ENCODE data around the gene ATP8B2.
"Not testable (repeated sequence)": the region's sequence is repeated elsewhere in the genome, so short reads cannot be mapped to it uniquely, and the experiment has no call there.

ATP8B2 gene

GRCh38 chr1:154324241-154324640, 1.1 kb upstream of the ATP8B2 start:
- no peak for DNase-seq

DNA sequence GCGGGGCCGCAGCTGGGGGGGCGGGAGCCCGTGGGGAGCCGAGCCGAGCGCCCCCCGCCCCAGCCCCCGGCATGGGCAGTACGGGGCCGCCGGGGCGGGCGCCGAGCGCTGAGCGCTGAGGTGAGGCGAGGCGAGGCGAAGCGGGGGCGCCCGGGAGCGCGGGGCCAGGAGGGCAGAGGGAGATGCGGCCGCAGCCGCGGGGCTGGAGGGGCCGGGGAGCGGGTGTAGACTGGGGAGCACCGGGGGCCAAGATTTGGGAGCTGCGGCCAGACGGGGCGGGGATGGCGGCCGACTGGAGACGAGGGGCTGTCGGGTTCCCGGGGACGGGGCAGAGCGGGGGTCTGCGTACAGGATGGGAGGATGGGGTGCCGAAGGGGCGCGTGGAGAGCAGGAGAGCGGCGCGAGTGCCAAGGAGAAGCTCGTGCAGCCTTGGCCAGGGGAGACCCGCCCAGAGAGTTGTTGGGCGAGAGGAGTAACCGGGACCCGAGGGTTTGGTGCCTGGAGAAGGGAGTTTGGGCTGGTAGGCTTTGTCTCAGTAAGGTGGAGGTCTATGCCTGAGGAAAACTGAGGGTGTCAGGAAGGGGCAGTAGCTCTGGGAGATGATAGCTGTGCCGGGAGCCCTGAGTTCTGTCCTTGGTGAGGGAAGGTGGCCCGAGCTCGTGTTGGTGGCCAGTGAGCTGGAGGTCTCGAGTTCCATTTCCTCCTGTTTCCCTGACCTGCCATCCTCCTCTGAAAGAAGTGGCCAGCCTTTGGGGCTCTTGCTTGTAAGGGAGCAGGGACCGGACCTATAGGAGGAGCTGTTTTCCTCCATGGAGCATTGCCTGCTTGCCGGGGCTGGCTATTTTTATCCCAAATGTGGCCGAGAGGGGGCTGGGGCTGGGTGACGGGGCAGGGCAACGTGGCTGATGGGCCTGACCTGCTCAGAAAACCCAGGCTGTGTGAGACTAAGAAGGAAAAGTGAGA, 539 bp downstream of the ATP8B2 start:
- DNase-seq, result no peak

- no peak for DNase-seq
These were observed 1.5 kb downstream of the ATP8B2 start for GRCh38 chr1:154326546-154327465.

DNA sequence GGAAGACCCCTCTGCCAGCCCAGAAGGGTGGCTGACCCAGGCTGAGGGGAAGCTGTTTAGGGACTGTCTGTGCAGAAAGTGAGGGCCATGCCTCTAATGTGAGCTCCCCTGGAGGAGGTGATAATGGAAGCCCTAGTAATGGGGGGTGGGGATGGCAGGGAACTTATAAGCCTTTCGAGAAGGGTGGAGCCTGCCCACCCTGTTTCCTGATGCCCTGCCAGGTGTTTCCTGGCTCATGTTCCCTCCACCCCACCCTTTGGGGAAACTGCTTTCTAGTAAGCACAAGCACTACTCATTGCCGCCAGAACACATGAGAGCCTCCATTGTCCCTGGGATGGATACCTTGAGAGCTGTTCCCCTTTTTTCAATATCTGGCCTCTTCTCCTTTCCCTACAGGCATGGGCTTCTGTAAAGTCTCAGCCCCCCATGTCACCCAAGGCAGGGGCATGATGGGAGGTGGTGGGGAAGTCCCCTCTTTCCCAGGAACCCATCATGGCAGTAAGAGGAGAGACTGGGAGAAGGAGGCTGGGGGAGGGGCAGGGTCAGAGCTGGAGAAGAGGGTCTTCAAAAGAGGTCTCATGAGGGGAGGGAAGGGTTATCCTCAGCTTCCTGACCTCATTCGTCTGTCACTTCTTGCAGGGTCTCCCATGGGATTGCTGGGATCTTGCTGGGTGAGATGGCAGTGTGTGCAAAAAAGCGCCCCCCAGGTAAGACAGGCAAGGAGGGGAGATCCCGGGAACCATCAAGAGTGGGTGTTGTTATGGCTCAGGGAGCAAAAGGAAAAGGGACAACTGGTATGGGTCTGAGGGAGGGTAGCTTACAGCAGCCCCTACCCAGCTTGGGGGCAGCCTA, 2.4 kb downstream of the ATP8B2 start:
- no peak for DNase-seq

DNA sequence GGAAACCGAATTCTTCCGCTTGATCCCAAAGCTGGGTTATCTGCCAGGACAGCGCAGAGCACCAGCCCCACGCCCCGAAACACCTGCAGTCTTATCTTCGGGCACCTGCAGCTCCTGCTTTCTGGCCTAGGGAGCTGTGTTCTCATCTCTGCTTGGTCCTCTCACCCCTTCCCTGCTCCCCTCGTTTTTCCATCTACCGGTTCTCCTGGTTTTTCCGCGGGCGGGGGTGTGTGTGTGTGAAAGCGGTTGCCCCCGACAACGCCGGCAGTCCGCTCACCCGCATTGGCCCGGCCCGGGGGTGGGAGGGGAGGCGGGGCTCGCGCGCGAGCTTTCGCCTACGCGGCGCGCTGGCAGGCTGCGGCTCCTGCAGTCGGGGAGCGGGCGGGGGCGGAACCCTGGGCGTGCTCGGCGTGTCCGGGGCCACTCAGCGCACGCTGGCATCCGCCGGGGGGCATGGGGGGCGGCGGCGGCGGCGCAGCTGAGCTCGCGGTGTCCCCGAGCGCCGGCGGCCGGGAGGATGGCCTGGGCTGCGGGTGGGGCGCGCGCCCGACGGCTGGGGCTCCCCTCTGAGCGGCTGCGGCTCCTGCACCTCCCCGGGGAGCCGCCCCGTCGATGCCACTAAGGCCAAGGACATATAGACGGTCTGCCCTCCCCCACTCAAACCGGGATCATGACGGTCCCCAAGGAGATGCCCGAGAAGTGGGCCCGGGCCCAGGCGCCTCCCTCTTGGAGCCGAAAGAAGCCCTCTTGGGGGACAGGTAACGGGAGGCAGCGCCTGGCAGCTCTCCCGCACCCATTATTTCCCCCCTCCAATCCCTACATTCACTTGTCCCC, 3.2 kb downstream of the ATP8B2 start:
- no peak for DNase-seq

GRCh38 chr1:154329152-154329521, 3.8 kb downstream of the ATP8B2 start:
- DNase-seq, result no peak

DNA sequence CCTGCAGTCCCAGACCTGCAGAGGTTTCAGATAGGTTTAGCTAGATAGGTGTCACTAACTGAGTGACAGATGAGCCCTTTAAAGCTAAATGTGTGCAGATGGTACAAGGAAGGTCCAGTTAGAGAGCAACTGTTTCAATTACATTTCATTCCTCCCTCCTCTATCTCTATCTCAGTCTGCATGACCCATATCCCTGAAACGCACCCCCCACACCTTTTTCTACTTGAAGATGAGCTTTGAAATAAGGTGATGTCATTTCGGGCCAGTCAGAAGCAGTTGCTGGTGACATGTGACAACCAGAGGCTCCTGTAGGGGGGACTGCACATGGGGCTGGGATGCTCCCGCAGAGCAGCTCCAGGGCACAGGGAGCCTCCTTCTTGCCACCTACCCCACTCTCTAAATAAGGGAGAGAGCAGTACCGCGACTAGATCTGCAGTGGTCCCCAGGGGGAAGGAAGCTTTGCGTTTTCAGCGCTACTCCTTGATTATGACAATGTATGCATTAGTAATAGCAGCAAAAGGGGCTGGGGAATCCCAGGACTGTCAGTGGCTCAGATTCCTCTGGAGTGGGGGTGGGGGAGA, 4.3 kb downstream of the ATP8B2 start:
- no peak for DNase-seq

DNA sequence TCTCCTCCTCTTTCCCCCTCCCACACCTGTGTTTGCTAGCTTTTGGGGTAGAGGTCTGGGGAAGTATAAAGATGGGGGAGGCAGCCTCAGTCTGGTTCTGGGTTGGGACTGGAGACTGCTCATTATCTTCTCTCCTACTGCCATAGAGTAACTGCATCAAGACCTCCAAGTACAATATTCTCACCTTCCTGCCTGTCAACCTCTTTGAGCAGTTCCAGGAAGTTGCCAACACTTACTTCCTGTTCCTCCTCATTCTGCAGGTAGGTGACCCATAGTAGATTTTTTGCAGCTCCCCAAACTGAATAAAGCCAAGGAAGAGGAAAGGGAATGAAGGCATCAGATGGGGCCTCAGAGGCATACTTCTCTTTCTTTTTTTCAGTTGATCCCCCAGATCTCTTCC, 5.3 kb downstream of the ATP8B2 start:
- DNase-seq, result no peak

GRCh38 chr1:154334079-154335024, 9.0 kb downstream of the ATP8B2 start:
- no peak for DNase-seq

DNA sequence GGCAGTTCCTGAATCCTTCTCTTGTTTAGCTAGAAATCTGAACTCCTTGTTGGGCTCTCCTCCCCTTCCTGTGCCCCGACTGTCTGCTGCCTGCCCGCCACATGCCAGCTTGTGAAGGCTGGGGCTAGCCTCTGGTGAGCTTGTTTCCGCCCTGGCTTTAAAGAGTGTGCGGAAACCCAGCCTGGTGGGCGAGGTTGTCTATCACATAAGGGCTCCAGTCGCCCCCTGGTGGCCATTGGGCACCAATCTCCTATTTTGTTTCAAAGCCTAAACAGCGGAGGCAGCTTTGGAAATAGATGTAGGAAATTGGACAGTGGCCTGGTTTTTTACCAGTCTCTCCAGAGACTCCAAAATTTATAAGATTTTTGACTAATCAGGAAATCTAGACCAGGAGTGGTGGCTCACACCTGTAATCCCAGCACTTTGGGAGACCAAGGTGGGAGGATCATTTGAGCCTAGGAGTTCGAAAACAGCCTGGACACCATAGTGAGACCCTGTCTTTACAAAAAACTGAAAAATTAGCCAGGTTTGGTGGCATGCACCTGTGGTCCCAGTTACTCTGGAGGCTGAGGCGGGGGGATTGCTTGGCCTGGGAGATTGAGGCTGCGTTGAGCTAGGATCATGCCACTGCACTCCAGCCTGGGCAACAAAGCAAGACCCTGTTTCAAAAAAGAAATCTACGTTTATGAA, 9.8 kb downstream of the ATP8B2 start:
- no peak for DNase-seq

DNA sequence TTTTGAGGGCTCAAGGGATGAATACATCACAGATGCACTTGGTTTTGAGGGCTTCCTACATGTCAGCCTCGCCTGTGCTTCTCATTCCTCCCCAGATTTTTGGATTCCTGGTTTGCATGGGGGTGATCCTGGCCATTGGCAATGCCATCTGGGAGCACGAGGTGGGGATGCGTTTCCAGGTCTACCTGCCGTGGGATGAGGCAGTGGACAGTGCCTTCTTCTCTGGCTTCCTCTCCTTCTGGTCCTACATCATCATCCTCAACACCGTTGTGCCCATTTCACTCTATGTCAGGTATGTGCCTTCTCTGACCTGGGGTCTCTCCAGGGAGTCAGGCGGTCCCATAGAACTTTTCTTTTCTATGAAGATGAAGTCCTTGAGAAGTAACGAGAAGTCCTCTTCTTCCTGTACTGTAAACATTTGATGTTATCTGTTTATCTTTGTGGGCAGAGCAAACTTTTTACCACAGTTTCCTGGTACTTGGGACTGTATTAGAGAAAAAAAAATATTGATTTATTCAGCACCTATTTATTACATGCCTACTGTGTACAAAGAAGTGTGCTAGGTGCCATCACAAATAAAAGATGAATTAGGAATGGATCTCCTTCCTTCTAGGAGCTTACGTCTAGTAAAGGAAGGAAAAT, 12.0 kb downstream of the ATP8B2 start:
- no peak for DNase-seq

DNA sequence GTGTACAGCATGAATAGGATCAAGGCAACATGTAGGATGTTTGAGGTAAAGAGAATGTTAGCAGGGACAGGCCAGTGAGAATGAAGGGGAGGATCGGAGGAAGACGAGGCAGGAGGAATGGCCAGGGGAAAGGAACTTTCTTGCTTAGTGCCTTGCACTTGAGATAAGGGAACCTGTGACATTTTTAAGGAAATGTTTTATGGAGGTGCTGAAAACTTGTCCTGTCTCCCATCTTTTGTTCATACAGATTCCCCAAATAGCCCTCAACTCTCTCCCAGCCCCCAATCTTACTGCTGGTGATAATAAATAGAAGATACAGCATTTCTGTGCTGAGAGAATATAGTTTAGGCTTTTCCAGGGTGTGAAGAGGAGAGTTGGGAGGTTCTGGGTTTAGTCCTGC, 13.6 kb downstream of the ATP8B2 start:
- DNase-seq, result no peak

DNA sequence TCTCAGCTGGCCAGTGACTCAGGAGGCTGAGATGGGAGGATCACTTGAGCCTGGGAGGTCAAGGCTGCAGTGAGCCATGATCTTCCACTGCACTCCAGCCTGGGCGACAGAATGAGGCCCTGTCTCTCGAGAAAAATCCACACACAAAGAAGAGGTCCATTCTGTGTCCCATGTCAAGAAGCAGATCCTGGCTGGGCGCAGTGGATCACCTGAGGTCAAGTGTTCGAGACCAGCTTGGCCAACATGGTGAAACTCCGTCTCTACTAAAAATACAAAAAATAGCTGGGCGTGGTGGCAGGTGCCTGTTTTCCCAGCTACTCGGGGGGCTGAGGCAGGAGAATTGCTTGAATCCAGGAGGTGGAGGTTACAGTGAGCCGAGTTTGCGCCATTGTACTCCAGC, 16.0 kb downstream of the ATP8B2 start:
- not testable (repeated sequence) for DNase-seq

GRCh38 chr1:154342132-154342531, 16.8 kb downstream of the ATP8B2 start:
- DNase-seq, result no peak

DNA sequence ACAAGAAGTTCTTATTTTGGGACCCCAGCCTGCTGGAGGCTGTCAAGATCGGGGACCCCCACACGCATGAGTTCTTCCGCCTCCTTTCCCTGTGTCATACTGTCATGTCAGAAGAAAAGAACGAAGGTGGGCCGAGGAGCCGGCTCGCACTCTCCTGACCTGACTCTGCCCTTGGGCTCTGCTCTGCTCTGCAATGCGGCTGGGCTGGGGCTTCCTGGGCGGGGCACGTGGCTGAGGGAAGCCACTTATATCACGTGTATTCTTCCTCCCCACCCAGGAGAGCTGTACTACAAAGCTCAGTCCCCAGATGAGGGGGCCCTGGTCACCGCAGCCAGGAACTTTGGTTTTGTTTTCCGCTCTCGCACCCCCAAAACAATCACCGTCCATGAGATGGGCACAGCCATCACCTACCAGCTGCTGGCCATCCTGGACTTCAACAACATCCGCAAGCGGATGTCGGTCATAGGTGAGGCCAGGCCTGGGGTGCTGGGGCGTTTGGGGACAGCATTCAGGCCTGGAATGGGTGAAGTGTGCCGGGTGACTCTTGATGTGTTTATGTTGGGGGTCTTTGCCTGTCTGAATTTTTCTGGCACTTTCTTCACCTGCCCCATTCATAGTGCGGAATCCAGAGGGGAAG, 17.6 kb downstream of the ATP8B2 start:
- no peak for DNase-seq

- DNase-seq, result no peak
These were observed 19.9 kb downstream of the ATP8B2 start for GRCh38 chr1:154344977-154345837.

DNA sequence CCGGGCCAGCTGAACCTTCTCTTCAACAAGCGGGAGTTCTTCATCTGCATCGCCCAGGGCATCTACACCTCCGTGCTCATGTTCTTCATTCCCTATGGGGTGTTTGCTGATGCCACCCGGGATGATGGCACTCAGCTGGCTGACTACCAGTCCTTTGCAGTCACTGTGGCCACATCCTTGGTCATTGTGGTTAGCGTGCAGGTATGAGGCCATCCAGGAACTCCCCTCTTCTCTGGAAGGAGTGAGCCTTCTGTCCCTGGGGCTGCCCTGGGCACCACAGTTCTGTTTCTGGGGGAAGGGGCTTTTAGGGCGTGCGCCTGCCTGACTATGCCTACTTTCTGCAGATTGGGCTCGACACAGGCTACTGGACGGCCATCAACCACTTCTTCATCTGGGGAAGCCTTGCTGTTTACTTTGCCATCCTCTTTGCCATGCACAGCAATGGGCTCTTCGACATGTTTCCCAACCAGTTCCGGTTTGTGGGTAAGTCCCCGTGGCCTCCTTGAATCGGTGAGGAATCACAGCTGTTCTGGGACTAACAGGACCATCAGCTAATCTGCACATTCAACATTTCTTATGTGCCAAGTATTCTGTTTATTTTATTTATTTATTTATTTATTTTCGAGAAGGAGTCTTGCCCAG, 21.1 kb downstream of the ATP8B2 start:
- DNase-seq, result no peak
